Measurements from ENCODE around the gene FCN1.
"Not testable (repeated sequence)": the region's sequence is repeated elsewhere in the genome, so short reads cannot be mapped to it uniquely, and the experiment has no call there.

The FCN1 gene

GRCh38 chr9:134870746-134871662 is 46.7 kb downstream of the FCN1 start:
- no peak for FAIRE-seq

GRCh38 chr9:134870301-134870694 is 47.4 kb downstream of the FCN1 start:
- no peak for FAIRE-seq

- FAIRE-seq = no peak
These were observed 48.0 kb downstream of the FCN1 start for GRCh38 chr9:134869554-134870300.

GRCh38 chr9:134868751-134869553 is 48.8 kb downstream of the FCN1 start:
- no peak for FAIRE-seq

- FAIRE-seq = no peak
These were observed 49.6 kb downstream of the FCN1 start for GRCh38 chr9:134867917-134868750.

- no peak for FAIRE-seq
These were observed 52.9 kb downstream of the FCN1 start for GRCh38 chr9:134864821-134865190.

- FAIRE-seq = no peak
These were observed 53.5 kb downstream of the FCN1 start for GRCh38 chr9:134863941-134864820.

GRCh38 chr9:134863306-134863902 is 54.3 kb downstream of the FCN1 start:
- no peak for FAIRE-seq

GRCh38 chr9:134861595-134862334 is 55.9 kb downstream of the FCN1 start:
- no peak for FAIRE-seq

- no peak for FAIRE-seq
These were observed 57.2 kb downstream of the FCN1 start for GRCh38 chr9:134860510-134860909.

- no peak for FAIRE-seq
These were observed 59.5 kb downstream of the FCN1 start for GRCh38 chr9:134858051-134858841.

- not testable (repeated sequence) for FAIRE-seq
These were observed 60.3 kb downstream of the FCN1 start for GRCh38 chr9:134857451-134857850.

- FAIRE-seq = no peak
These were observed 61.8 kb downstream of the FCN1 start for GRCh38 chr9:134855900-134856377.

Data from islet of Langerhans (tissue), 1 donor.